Measurements from ENCODE around the gene PLCG2. TPM values are rescaled to one million over a fixed set of nuclear protein-coding genes. Genes with fewer than 3 reads are reported as not detected.

Gene PLCG2
- total RNA-seq, 1 experiment from 2014 or later: 6.0 TPM

- H3K9me3 ChIP-seq (ENCODE audit: control insufficient read depth, low read depth, low read length): no peaks in the 10 kb centered on the region
- H2BK20ac ChIP-seq (ENCODE audit: low read depth, low read length, poor library complexity, severe bottlenecking): no peak overlapping the region
- no peak overlapping the region for H4K8ac ChIP-seq (replicated peaks; ENCODE audit: insufficient read length, low read depth, low read length)
- peak; percentile 37; the same call in 2 of the 3 replicates for TF ChIP-seq CTCF (conservative IDR thresholded peaks at IDR 0.05)
- no peak overlapping the region for H3K4ac ChIP-seq (ENCODE audit: low read depth, low read length)
- no peaks in the 10 kb centered on the region for H3K79me1 ChIP-seq (ENCODE audit: insufficient read depth, low read depth, low read length, poor library complexity, severe bottlenecking)
- Mint-ChIP-seq H3K4me3 (no peak overlapping the region), H3K4me1 (peaks cover 5 to 9% of the 10 kb centered on the region in 2 experiments), H3K9me3 (no peaks in the 10 kb centered on the region), H3K27me3 (ENCODE audit: low read depth) (no peaks in the 10 kb centered on the region), H3K27ac (no peak overlapping the region), H3K36me3 (ENCODE audit: insufficient read depth in 1 of 3, low read depth in 3 of 3) (no peaks in the 10 kb centered on the region; a peak in 2 of 7 replicates)
- H3T11ph ChIP-seq (ENCODE audit: low read length): no peak overlapping the region
- H3K27ac ChIP-seq (ENCODE audit: insufficient read length, low read depth, low read length): no peak overlapping the region
- no peak overlapping the region for H3K56ac ChIP-seq (ENCODE audit: insufficient read length, low read depth, low read length)
- no peak for DNase-seq
- H3K9ac ChIP-seq (ENCODE audit: extremely low read depth, insufficient read length, low read length): no peak overlapping the region
- H3K14ac ChIP-seq (ENCODE audit: insufficient read depth, low read length): no peak overlapping the region; the same call in 1 of the 2 replicates
- no peaks in the 10 kb centered on the region for H3K79me2 ChIP-seq (ENCODE audit: insufficient read depth, low read length)
- no peak overlapping the region for H2AK5ac ChIP-seq (ENCODE audit: insufficient read length, low read length)
- H3K4me2 ChIP-seq (ENCODE audit: insufficient read depth, insufficient read length, low read length): no peak overlapping the region
- no peaks in the 10 kb centered on the region for H3K23me2 ChIP-seq (ENCODE audit: insufficient read length, low read depth, low read length, poor library complexity, severe bottlenecking)
- no peak overlapping the region for H2BK12ac ChIP-seq (ENCODE audit: insufficient read length, low read depth, low read length)
- no peak overlapping the region for H4K5ac ChIP-seq (ENCODE audit: insufficient read length, low read depth, low read length)
- WGBS (ENCODE audit: extremely low coverage, insufficient read length, low lambda C conversion rate): no CpG with 5 or more reads among the region's 4 CpGs
- no peak overlapping the region for H2AFZ ChIP-seq (ENCODE audit: low read length)
- H3K18ac ChIP-seq (ENCODE audit: insufficient read length, low read depth, low read length): no peak overlapping the region
- no peak overlapping the region for H2BK120ac ChIP-seq (ENCODE audit: low read depth, low read length, poor library complexity, severe bottlenecking)
- H2BK5ac ChIP-seq (ENCODE audit: insufficient read length, low read length): no peak overlapping the region
- no peak overlapping the region for H2BK15ac ChIP-seq (ENCODE audit: low read depth, low read length)
- no peaks in the 10 kb centered on the region for H3K4me1 ChIP-seq (ENCODE audit: insufficient read depth, low read length)
- no peaks in the 10 kb centered on the region for H3K27me3 ChIP-seq (ENCODE audit: insufficient read depth, low read length)
- H4K20me1 ChIP-seq (ENCODE audit: control insufficient read depth, insufficient read depth, insufficient read length): no peaks in the 10 kb centered on the region
- H4K91ac ChIP-seq (ENCODE audit: insufficient read length, low read depth, low read length): no peak overlapping the region
- no peak overlapping the region for H3K23ac ChIP-seq (ENCODE audit: insufficient read length, low read depth, low read length)
Observed at GRCh38 chr16:81932668-81933067, 153.6 kb downstream of the PLCG2 start.
